Mesendoderm (in vitro differentiated cells): ENCODE measurements around the gene MTCH2.

Experiments used
- DNase-seq: peaks from one replicate; pipeline ENCODE4 v3.0.0; 2013
- H2AK5ac ChIP-seq: 2 replicates; pipeline ENCODE4 v1.6.1; 2013; ENCODE audit warnings: low read length, inconsistent platforms
- H2BK120ac ChIP-seq: 2 replicates; pipeline ENCODE4 v1.6.1; 2013; ENCODE audit warnings: low read depth, mild to moderate bottlenecking, low read length, moderate library complexity, mixed read lengths
- H2BK15ac ChIP-seq: replicated peaks from 2 replicates; pipeline ENCODE4 v1.6.1; 2013; ENCODE audit warnings: low read depth, mild to moderate bottlenecking, moderate library complexity
- H2BK5ac ChIP-seq: 2 replicates; pipeline ENCODE4 v1.6.1; 2013; ENCODE audit warnings: low read length, inconsistent platforms
- H3K18ac ChIP-seq: 2 replicates; pipeline ENCODE4 v1.6.1; 2013; ENCODE audit warnings: mild to moderate bottlenecking, low read length, mixed read lengths
- H3K23ac ChIP-seq: one replicate; pipeline ENCODE4 v1.6.1; 2013; ENCODE audit warnings: low read length
- H3K27ac ChIP-seq: 2 replicates; pipeline ENCODE4 v1.5.1; 2013; ENCODE audit warnings: low read depth, mild to moderate bottlenecking, inconsistent platforms, low read length, moderate library complexity
- H3K27me3 ChIP-seq: 2 replicates; pipeline ENCODE4 v1.6.1; 2013; ENCODE audit warnings: low read length, control low read depth, mild to moderate bottlenecking, inconsistent platforms; ENCODE audit not compliant: insufficient read depth, poor library complexity
- H3K36me3 ChIP-seq: 2 replicates; pipeline ENCODE4 v1.6.1; 2013; ENCODE audit warnings: low read length, inconsistent platforms; ENCODE audit not compliant: control insufficient read depth, insufficient read depth
- H3K4ac ChIP-seq: one replicate; pipeline ENCODE4 v1.6.1; 2013; ENCODE audit warnings: low read depth, mild to moderate bottlenecking, low read length, moderate library complexity
- H3K4me1 ChIP-seq: 2 replicates; pipeline ENCODE4 v1.6.1; 2013; ENCODE audit warnings: low read depth, low read length, inconsistent platforms; ENCODE audit not compliant: control insufficient read depth
- H3K4me2 ChIP-seq: 2 replicates; pipeline ENCODE4 v1.6.1; 2013; ENCODE audit warnings: low read length
- H3K4me3 ChIP-seq: 2 replicates; pipeline ENCODE4 v1.5.1; 2013; ENCODE audit warnings: mild to moderate bottlenecking, low read length
- H3K56ac ChIP-seq: one replicate; pipeline ENCODE4 v1.6.1; 2013; ENCODE audit warnings: low read length
- H3K79me1 ChIP-seq: 2 replicates; pipeline ENCODE4 v1.6.1; 2013; ENCODE audit warnings: low read length, inconsistent platforms
- H3K79me2 ChIP-seq: 2 replicates; pipeline ENCODE4 v1.6.1; 2013; ENCODE audit warnings: mild to moderate bottlenecking, low read length; ENCODE audit not compliant: control insufficient read depth, insufficient read depth
- H3K9ac ChIP-seq: 2 replicates; pipeline ENCODE4 v1.6.1; 2013; ENCODE audit warnings: low read length, inconsistent platforms
- H4K5ac ChIP-seq: one replicate; pipeline ENCODE4 v1.6.1; 2013; ENCODE audit warnings: low read length
- H4K8ac ChIP-seq: one replicate; pipeline ENCODE4 v1.6.1; 2013; ENCODE audit warnings: low read depth, mild to moderate bottlenecking, control low read depth, low read length, moderate library complexity
- WGBS: extraction: QIAGEN DNeasy Blood & Tissue Kit; methylation state at CpG from one replicate; pipeline ENCODE4 v1.1.7; 2013; ENCODE audit warnings: low lambda C conversion rate, missing lambda C conversion rate; ENCODE audit not compliant: insufficient coverage; ENCODE audit errors: extremely low coverage; 5-methylcytosine and 5-hydroxymethylcytosine counted together

MTCH2 gene

GRCh38 chr11:47589584-47589976, 52.8 kb downstream of the MTCH2 start:
- no peak overlapping the region for H3K4ac ChIP-seq
- no CpG with 5 or more reads among the region's 51 CpGs for WGBS
- H2BK15ac ChIP-seq: no peak overlapping the region
- H3K18ac ChIP-seq: no peak overlapping the region
- H2AK5ac ChIP-seq: no peak overlapping the region
- H3K4me3 ChIP-seq: no peak overlapping the region
- no peak for DNase-seq
- H4K8ac ChIP-seq: no peak overlapping the region
- H3K4me1 ChIP-seq: peaks cover 2% of the 10 kb centered on the region
- H2BK5ac ChIP-seq: no peak overlapping the region
- H3K56ac ChIP-seq: no peak overlapping the region
- H3K27ac ChIP-seq: no peak overlapping the region
- H4K5ac ChIP-seq: no peak overlapping the region
- H2BK120ac ChIP-seq: no peak overlapping the region
- H3K79me1 ChIP-seq: no peaks in the 10 kb centered on the region
- no peaks in the 10 kb centered on the region for H3K79me2 ChIP-seq
- H3K36me3 ChIP-seq: no peaks in the 10 kb centered on the region
- no peak overlapping the region for H3K9ac ChIP-seq
- H3K27me3 ChIP-seq: peaks cover 16% of the 10 kb centered on the region
- no peak overlapping the region for H3K23ac ChIP-seq
- no peak overlapping the region for H3K4me2 ChIP-seq

DNA sequence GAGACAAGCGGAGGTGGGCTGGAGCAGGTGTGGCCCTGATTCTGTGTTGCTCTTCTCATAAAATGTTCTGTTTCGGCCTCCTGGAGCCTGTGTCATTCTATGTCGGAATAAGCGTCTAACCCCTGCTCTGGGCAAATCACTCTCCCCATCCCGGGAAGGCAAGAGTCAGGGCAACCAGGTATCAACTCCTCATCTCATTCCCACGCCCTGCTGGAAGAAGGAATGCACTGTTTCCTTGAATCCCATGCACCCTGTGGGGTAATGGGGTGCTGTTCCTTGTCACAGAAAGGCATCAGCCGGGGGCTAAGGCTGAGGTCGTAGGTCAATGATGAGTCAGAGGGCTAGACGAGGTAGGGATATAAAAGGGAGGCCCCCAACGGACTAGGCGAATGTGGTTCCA, 53.2 kb downstream of the MTCH2 start:
- no peak for DNase-seq
- H3K4me2 ChIP-seq: no peak overlapping the region
- H3K23ac ChIP-seq: no peak overlapping the region
- no peak overlapping the region for H2AK5ac ChIP-seq
- H3K4me3 ChIP-seq: no peak overlapping the region
- H4K8ac ChIP-seq: no peak overlapping the region
- H2BK5ac ChIP-seq: no peak overlapping the region
- H3K27me3 ChIP-seq: peaks cover 16% of the 10 kb centered on the region
- H3K79me1 ChIP-seq: no peaks in the 10 kb centered on the region
- H2BK15ac ChIP-seq: no peak overlapping the region
- peaks cover 2% of the 10 kb centered on the region for H3K4me1 ChIP-seq
- H3K9ac ChIP-seq: no peak overlapping the region
- no peak overlapping the region for H2BK120ac ChIP-seq
- no peak overlapping the region for H3K27ac ChIP-seq
- no peaks in the 10 kb centered on the region for H3K36me3 ChIP-seq
- no peak overlapping the region for H3K4ac ChIP-seq
- H4K5ac ChIP-seq: no peak overlapping the region
- no peak overlapping the region for H3K18ac ChIP-seq
- H3K56ac ChIP-seq: no peak overlapping the region
- no CpG with 5 or more reads among the region's 11 CpGs for whole genome bisulfite sequencing
- no peaks in the 10 kb centered on the region for H3K79me2 ChIP-seq

DNA sequence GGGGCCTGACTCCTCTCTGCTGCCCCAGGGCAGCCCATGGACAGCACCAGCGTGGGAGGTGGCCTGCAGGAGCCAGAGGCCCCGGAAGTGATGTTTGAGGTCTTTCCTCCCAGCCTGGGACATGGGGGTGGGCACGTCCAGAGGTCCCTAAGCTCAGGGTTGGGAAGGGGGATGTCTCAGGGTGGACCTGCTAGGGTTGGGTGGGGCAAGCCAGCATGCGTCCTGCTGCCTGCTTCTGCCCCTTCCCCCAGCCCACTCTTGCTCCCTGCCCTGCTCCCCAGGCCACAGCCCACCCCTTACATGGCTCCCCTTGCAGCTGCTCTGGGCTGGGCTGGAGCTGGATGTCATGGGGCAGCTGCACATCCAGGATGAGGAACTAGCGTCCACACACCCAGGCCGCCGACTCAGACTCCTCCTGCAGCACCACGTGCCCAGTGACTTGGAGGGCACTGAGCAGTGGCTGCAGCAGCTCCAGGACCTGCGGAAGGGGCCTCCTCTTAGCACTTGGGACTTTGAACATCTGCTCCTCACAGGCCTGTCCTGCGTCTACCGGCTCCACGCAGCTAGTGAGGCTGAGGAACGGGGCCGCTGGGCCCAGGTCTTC, 54.5 kb downstream of the MTCH2 start:
- H3K4me3 ChIP-seq: no peak overlapping the region
- no peak overlapping the region for H3K9ac ChIP-seq
- H3K27me3 ChIP-seq: peaks cover 4% of the 10 kb centered on the region
- no peak overlapping the region for H2AK5ac ChIP-seq
- no CpG with 5 or more reads among the region's 14 CpGs for WGBS
- H3K4me2 ChIP-seq: no peak overlapping the region
- no peak overlapping the region for H2BK5ac ChIP-seq
- H3K56ac ChIP-seq: no peak overlapping the region
- no peak overlapping the region for H2BK15ac ChIP-seq
- H3K79me2 ChIP-seq: no peaks in the 10 kb centered on the region
- H3K23ac ChIP-seq: no peak overlapping the region
- DNase-seq: no peak
- H3K4ac ChIP-seq: no peak overlapping the region
- H3K79me1 ChIP-seq: no peaks in the 10 kb centered on the region
- H4K8ac ChIP-seq: no peak overlapping the region
- H4K5ac ChIP-seq: no peak overlapping the region
- peaks cover 2% of the 10 kb centered on the region for H3K4me1 ChIP-seq
- no peak overlapping the region for H3K18ac ChIP-seq
- H3K27ac ChIP-seq: no peak overlapping the region
- H2BK120ac ChIP-seq: no peak overlapping the region
- peaks cover 7% of the 10 kb centered on the region for H3K36me3 ChIP-seq

- no peak overlapping the region for H2BK15ac ChIP-seq
- H4K8ac ChIP-seq: no peak overlapping the region
- H3K23ac ChIP-seq: no peak overlapping the region
- H3K4me1 ChIP-seq: peaks cover 1% of the 10 kb centered on the region
- H4K5ac ChIP-seq: no peak overlapping the region
- H2BK120ac ChIP-seq: no peak overlapping the region
- H3K79me2 ChIP-seq: no peaks in the 10 kb centered on the region
- H3K4me3 ChIP-seq: no peak overlapping the region
- no peak overlapping the region for H3K27ac ChIP-seq
- no peak overlapping the region for H3K9ac ChIP-seq
- no peaks in the 10 kb centered on the region for H3K79me1 ChIP-seq
- H2AK5ac ChIP-seq: no peak overlapping the region
- WGBS: no CpG with 5 or more reads among the region's 6 CpGs
- peaks cover 9% of the 10 kb centered on the region for H3K36me3 ChIP-seq
- H2BK5ac ChIP-seq: no peak overlapping the region
- no peak overlapping the region for H3K18ac ChIP-seq
- no peak overlapping the region for H3K56ac ChIP-seq
- no peaks in the 10 kb centered on the region for H3K27me3 ChIP-seq
- H3K4me2 ChIP-seq: no peak overlapping the region
- no peak overlapping the region for H3K4ac ChIP-seq
- no peak for DNase-seq
Measured at GRCh38 chr11:47587039-47587716, 55.2 kb downstream of the MTCH2 start.

- Histone ChIP-seq H3K4ac (no peak within 1 kb of the TSS), H3K4me3 (no peak within 1 kb of the TSS), H4K5ac (no peak within 1 kb of the TSS), H3K9ac (no peak within 1 kb of the TSS), H3K23ac (no peak within 1 kb of the TSS), H3K36me3 (peaks cover 12% of the 10 kb centered on the region), H2BK120ac (no peak within 1 kb of the TSS), H3K4me2 (no peak within 1 kb of the TSS), H4K8ac (no peak within 1 kb of the TSS), H3K79me2 (no peaks in the 10 kb centered on the region), H3K18ac (no peak within 1 kb of the TSS), H3K27me3 (no peaks in the 10 kb centered on the region), H2BK5ac (no peak within 1 kb of the TSS), H3K4me1 (no peaks in the 10 kb centered on the region), H2AK5ac (no peak within 1 kb of the TSS), H3K79me1 (no peaks in the 10 kb centered on the region), H2BK15ac (no peak within 1 kb of the TSS), H3K27ac (no peak within 1 kb of the TSS), H3K56ac (no peak within 1 kb of the TSS)
- WGBS: no CpG with 5 or more reads among the region's 12 CpGs
- no peak for DNase-seq
Measured at GRCh38 chr11:47586098-47586855, 56.1 kb downstream of the MTCH2 start, which contains the start of gene FAM180B. FAM180B (plus strand) TSS chr11:47586678; CDS start chr11:47586769, 91 bp downstream.
